Heart right ventricle (tissue), 16 donors: ENCODE results near the gene TUBA4A. TPM values are rescaled to one million over a fixed set of nuclear protein-coding genes. Genes with fewer than 3 reads are reported as not detected.

Experiments
- ATAC-seq, 8 donors: fragments of 200-7000 bp; cut with Tn5 transposase; one replicate each; pipeline ENCODE4 v1.9.1; 2020; ENCODE audit warnings: mild to moderate bottlenecking in 8 of 8, moderate library complexity in 8 of 8, moderate number of reproducible peaks in 1 of 8
- DNase-seq, 2 donors: peaks; one replicate each; pipeline ENCODE4 v3.0.0-alpha.2; 2020
- H3K27ac ChIP-seq, 10 donors: fragments of 200-600 bp; sonication (generic) in 2 of 10; one replicate each; pipeline versions ENCODE4 v1.5.0 to v1.8.0; 2020 to 2022; ENCODE audit warnings: mild to moderate bottlenecking in 3 of 10
- H3K27me3 ChIP-seq, 7 donors: fragments of 200-600 bp; one replicate each; pipeline ENCODE4 v1.8.0; 2021 to 2022; ENCODE audit warnings: mild to moderate bottlenecking in 2 of 7
- H3K36me3 ChIP-seq, 9 donors: fragments of 200-600 bp; sonication (generic) in 1 of 9; one replicate each; pipeline versions ENCODE4 v1.5.0 to v1.8.0; 2020 to 2022; ENCODE audit warnings: mild to moderate bottlenecking in 2 of 9
- H3K4me1 ChIP-seq, 9 donors: fragments of 200-600 bp; sonication (generic) in 1 of 9; one replicate each; pipeline versions ENCODE4 v1.5.0 to v1.8.0; 2020 to 2022; ENCODE audit warnings: mild to moderate bottlenecking in 4 of 9
- H3K4me3 ChIP-seq, 10 donors: fragments of 200-600 bp; sonication (generic) in 2 of 10; one replicate each; pipeline versions ENCODE4 v1.5.0 to v1.8.0; 2020 to 2022; ENCODE audit warnings: mild to moderate bottlenecking in 7 of 10, moderate library complexity in 2 of 10
- H3K9me3 ChIP-seq, 11 donors: fragments of 200-600 bp in 10 of 11; sonication (generic) in 2 of 11; one replicate each; pipeline versions ENCODE4 v1.5.0 to v1.8.0; 2013 to 2022; ENCODE audit warnings: mild to moderate bottlenecking in 2 of 11, control low read depth in 1 of 11, moderate library complexity in 1 of 11
- CTCF ChIP-seq, 9 donors: fragments of 200-600 bp; sonication (generic) in 2 of 9; IDR thresholded peaks; one replicate each; pipeline versions ENCODE4 v1.5.0 to v1.8.0; 2021 to 2022; ENCODE audit warnings: antibody characterized with exemption in 9 of 9, mild to moderate bottlenecking in 5 of 9, moderate library complexity in 1 of 9
- WGBS, 2 donors: extraction: QIAGEN DNeasy Blood & Tissue Kit; methylation state at CpG; one replicate each; pipeline ENCODE4 v1.1.7; 2013; ENCODE audit warnings: inconsistent platforms in 1 of 2; 5-methylcytosine and 5-hydroxymethylcytosine counted together
- intact Hi-C, 10 donors: fragments of 100-400 bp; cut with DNase I; formaldehyde crosslinking; loops; one replicate each; pipeline versions ENCODE4 v1.11.1 to v1.14.2; 2022
- polyA plus RNA-seq, 2 donors: library from polyadenylated mRNA; stranded (reverse); fragments of 200-250 nt; gene quantifications; one replicate each; pipeline ENCODE4 v1.2.3, GENCODE V29; 2013
- total RNA-seq, 10 donors: library from RNA; stranded (reverse); fragmentation: NEBNext Ultra II Directional in 3 of 10; extraction: Animal tissue kit (Norgen Biotek cat#: 25700) in 3 of 10; gene quantifications; one replicate each; pipeline versions ENCODE4 v1.2.1 to v1.2.4, GENCODE V29; 2021 to 2023
- donor health status: Arrhythmogenic right ventricular cardiomyopathy.
- donor health status: ischemic (EF 13 %, LVEDD 7.1; RV severe dilation, severe dysfunction).
- donor health status: healthy with polysubstance abuse.
- donor health status: DM: no; HTN: yes; CAD: no.
- donor health status: DM: no; HTN: no; CAD: no.
- donor health status: ischemic (EF 25% LVEDD 6.9; RV normal size, moderate dysfunction).
- donor health status: ischemic (EF 25% LVEDD 5.7; RV mildly dilated, moderate dysfunction).
- donor health status: healthy.
- donor health status: DM: yes; HTN: yes; CAD: no.
- donor health status: Ischemic cardiomyopathy.
- donor health status: ischemic (EF 35%, LVEDD 5.7; RV mildly dilated, moderate dysfunction).
- donor health status: nonischemic (EF 11% LVEDD 7.7; RV severe dilation, severe dysfunction).
- donor health status: DM: yes; HTN: yes; CAD: no.
- donor health status: PGD.
- donor health status: ischemic (EF 29% LVEDD 5.4; RV normal size, mild dysfunction).
- donor health status: nonischemic (EF 23%, LVEDD 6.1; RV moderate dilation, normal function).

Gene TUBA4A
- total and polyA plus RNA-seq, 12 donors: 61.0 to 341 (median 145) TPM

GRCh38 chr2:219228041-219228910, 25.4 kb downstream of the TUBA4A start:
- peaks cover 2 to 65% (median 42%) of the 10 kb centered on the region in 9 donors for H3K36me3 ChIP-seq
- peak overlapping the region in 9 of 10 donors; percentile 93 to 99 (median 96) for H3K27ac ChIP-seq
- TF ChIP-seq CTCF (IDR thresholded peaks at IDR 0.05): no peak
- DNase-seq (no peak), ATAC-seq (no peak)
- peak overlapping the region; percentile 45 to 91 (median 82) for H3K4me3 ChIP-seq
- 41% methylated on average over 7 of the region's 7 CpGs for WGBS, 2 donors
- intact Hi-C loops: loop anchor here in 3 of 10 donors (2.0 to 10.0 kb wide), 3 partner anchors 51 to 69 kb away; partner anchors contain the start of gene DNAJB2 (in 1 of the 3)
- H3K27me3 ChIP-seq: no peaks in the 10 kb centered on the region
- H3K4me1 ChIP-seq: peaks cover 15 to 49% (median 32%) of the 10 kb centered on the region in 9 donors
- H3K9me3 ChIP-seq: no peaks in the 10 kb centered on the region

- H3K36me3 ChIP-seq: peaks cover 2 to 74% (median 54%) of the 10 kb centered on the region in 9 donors
- H3K4me3 ChIP-seq: no peak overlapping the region
- peaks cover 8 to 40% (median 20%) of the 10 kb centered on the region in 9 donors for H3K4me1 ChIP-seq
- TF ChIP-seq CTCF (IDR thresholded peaks at IDR 0.05): no peak
- no peaks in the 10 kb centered on the region for H3K9me3 ChIP-seq
- DNase-seq (no peak), ATAC-seq (no peak)
- intact Hi-C loops: loop anchor here in 2 of 10 donors (5.0 to 10.0 kb wide), 2 partner anchors 69 to 72 kb away; no protein-coding TSS in a partner anchor
- 81 to 89% methylated on average over 3 of the region's 3 CpGs for WGBS, 2 donors
- no peaks in the 10 kb centered on the region for H3K27me3 ChIP-seq
- no peak overlapping the region for H3K27ac ChIP-seq
Measured at GRCh38 chr2:219225350-219225749, 28.4 kb downstream of the TUBA4A start.

DNA sequence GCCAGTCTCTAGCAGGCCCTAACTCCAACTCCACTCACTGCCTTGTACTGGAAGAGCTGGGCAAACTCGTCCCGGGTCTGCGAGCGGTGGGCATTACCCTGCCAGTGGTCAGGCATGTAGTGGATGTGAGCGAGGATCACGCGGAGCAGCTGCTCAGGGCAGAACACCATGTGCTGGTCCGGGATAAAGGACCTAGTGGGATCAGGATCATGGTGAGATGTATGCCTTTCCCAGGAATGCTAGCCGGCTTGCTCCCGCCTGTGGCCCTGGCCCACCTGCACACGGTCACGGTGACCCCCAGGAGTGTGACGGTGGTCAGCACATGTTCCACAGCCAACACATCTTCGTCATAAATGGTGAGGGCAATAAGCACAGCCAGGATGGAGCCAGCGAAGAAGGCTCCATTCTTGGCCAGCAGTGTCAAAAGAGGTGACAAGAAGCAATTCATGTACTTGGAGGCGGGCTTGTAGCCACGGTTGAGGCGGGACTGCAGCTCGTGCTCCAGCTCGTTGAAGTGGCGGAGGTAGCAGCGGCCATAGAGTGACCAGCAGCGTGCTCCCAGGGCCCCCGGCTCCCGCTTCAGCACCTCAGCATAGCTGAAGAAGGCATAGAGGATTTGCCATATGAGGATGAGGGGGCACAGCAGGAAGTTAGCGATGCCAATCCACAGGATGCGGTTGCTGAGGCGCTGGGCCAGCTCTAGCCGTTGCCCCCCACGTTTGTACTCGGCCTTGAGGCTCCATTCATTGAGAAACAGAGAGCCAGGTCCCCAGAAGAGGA, 29.7 kb downstream of the TUBA4A start:
- ATAC-seq (no peak), DNase-seq (no peak)
- no peak for TF ChIP-seq CTCF (IDR thresholded peaks at IDR 0.05)
- no peaks in the 10 kb centered on the region for H3K9me3 ChIP-seq
- intact Hi-C loops: loop anchor here in 1 of 10 donors (10.0 kb wide), 1 partner anchor 71 kb away; no protein-coding TSS in a partner anchor
- no peak overlapping the region for H3K27ac ChIP-seq
- WGBS, 2 donors: 92 to 94% methylated on average over 31 of the region's 31 CpGs
- H3K27me3 ChIP-seq: no peaks in the 10 kb centered on the region
- no peak overlapping the region for H3K4me3 ChIP-seq
- H3K4me1 ChIP-seq: peaks cover 13 to 46% (median 29%) of the 10 kb centered on the region in 9 donors
- H3K36me3 ChIP-seq: peaks cover 2 to 83% (median 58%) of the 10 kb centered on the region in 9 donors

- Histone ChIP-seq H3K36me3 (peaks cover 2 to 77% (median 58%) of the 10 kb centered on the region in 9 donors), H3K9me3 (no peaks in the 10 kb centered on the region), H3K4me1 (peaks cover 12 to 48% (median 33%) of the 10 kb centered on the region in 9 donors), H3K27ac (no peak overlapping the region), H3K4me3 (no peak overlapping the region), H3K27me3 (no peaks in the 10 kb centered on the region)
- DNase-seq: no peak
- intact Hi-C loops: loop anchor here in 1 of 10 donors (10.0 kb wide), 1 partner anchor 73 kb away; no protein-coding TSS in a partner anchor
- no peak for TF ChIP-seq CTCF (IDR thresholded peaks at IDR 0.05)
- WGBS, 2 donors: 93 to 94% methylated on average over 16 of the region's 16 CpGs
- ATAC-seq: no peak
Measured at GRCh38 chr2:219221957-219222518, 31.7 kb downstream of the TUBA4A start.
